Measurements from ENCODE around the gene SORCS2.

SORCS2 gene

DNA sequence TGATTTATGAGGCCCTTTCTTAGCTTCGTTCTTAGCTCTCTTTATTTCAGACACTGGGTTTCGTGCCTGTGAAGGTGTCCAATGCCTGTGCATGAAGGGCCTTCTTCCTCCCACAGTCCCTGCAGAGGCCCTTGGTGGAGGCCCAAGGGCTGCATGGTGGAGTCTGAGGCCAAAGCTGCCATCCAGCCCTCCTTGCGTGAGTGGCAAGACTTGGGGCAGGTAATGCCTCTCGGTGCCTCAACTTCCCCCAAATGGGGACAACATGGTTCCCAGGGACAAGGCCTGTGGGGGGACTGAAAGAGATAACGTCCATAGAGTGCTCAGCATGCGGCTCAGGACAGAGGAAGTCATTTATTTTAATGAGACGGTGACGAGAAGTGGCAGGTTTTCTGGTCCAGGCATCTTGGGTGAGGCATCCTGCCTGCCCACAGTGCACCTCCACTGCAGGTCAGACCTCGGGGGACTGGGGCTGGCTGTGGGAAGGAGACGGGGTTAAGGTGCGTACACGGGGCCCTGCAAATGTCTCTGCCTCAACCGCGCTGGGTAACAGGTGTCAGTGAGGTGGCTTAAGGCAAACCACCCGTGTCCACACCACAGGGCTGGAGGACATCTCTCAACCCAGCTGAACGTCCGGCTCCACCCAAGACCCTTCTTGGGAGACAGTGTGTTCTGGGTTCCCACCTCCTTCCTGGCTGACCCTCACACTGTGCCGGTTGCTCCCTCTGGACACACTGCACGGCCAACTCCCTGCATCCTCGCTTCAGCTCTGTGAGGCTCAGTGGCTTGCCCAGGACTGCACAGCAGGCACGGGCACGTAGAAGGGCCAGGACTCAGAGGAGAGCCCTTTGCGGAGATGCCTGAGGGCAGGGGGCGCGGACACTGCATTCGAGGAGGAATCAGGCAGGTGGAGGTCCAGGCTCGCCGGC, 191.9 kb downstream of the SORCS2 start:
- no peak for DNase-seq

DNA sequence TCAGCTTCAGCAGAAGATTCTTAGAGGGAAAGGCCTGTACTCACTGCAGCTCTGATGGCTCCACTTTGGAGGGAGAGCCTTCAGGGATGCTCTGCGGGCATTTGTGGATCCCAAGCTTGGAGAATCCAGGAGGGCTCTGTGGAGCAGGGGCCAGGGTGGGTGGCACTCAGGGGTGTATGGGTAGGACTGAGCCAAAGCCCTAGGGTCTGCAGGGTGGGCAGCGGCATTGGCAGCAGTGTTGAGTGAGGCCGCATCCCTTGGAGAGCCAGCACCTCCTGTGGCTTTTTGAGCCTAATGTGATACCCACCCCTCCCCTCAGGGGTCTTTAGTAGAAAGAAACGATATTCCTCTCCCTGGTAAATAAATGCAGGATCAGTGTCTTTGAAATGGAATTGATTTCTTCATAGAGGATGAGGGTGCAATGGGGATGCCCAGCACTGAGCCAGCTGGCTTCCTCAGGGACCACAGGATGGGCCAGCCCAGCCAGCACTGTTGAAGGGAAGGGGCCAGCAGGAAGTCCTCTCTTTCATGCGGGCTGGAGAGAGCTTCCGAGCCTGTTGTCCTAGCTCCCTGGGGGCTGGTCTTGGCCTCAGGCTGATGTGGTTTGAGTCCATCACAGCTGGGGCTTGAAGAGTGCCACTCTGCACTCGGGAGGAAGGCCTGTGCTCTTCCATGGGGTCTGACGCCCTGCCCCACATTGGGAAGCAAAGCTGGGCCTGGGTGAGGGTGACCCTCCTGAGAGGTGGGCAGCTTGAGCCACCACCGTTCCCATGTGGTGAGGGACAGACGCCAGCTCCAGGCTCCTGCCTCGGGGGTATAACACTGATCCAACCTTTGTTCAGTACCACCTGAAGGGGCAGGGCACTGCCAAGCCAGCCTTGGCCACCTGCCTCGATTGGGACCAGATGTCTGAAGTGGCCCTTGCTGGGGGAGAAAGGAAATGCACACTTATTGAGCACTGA, 192.9 kb downstream of the SORCS2 start:
- DNase-seq: no peak

- no peak for DNase-seq
Measured at GRCh38 chr4:7387925-7388324, 195.6 kb downstream of the SORCS2 start.

DNA sequence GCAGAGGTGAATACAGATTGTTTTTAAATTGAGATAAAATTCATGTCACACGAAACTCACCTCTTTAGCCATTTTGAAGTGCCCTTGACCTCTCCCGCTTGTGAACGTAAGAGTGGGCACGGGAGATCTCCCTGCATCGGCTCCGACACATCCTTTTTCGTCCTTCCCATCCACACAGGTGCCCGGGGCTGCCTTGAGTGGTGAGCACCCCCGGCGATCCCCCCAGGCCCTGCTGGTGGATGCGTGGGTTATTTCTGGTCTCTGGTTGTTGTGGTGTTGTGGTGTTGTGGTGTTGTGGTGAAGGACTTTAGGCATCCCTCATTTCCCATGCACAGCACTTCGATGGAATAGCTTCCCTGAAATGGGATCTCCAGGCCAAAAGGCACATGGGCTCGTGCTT, 196.3 kb downstream of the SORCS2 start:
- DNase-seq: no peak

DNA sequence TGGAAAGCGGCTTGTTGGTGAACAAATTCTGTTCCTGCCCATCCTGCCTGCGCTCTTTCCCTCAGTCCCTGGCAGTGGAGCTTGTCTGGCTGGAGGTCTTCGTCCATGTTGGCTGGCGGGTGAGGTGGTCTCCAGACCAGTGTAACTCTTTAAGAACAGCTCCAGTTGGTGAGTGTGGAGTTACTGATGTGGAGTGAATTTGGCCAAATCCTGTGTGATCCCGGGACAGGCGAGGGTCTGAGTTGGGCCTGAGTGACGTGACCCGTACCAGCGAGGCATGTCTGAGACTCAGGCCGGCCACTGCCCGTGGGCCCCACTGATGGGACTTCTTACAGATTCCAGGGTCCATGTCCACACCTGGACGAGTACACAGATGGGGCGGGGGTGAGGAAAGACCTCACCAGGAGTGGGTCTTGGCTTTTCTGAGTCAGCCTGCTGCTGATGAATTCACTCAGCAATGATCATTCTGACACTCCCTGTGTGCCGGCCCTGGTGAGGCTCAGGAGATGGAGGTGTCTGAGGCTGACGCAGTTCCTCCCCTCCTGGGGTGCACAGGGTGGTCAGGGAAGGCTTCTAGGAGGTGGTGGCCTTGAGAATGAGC, 196.9 kb downstream of the SORCS2 start:
- DNase-seq: no peak

DNA sequence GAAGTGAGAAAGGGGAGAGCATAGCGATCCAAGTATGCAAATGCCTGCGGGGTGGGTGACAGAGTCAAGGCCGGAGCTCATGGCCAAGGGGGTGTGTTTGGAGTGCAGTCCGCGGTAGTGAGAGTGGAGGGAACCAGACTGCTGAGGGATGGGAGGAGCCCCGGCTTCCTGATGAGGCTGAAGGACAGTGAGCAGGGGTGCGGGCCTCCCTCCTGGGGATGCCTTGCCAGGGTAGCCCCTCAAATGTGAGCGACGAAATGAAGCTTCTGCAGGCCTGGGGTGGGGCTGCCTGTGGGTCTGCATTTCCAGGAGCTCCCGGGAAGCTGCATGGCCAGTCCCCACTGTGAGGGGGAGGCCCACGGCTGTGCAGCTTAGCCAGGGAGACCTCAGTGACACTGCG, 197.4 kb downstream of the SORCS2 start:
- DNase-seq: no peak

DNA sequence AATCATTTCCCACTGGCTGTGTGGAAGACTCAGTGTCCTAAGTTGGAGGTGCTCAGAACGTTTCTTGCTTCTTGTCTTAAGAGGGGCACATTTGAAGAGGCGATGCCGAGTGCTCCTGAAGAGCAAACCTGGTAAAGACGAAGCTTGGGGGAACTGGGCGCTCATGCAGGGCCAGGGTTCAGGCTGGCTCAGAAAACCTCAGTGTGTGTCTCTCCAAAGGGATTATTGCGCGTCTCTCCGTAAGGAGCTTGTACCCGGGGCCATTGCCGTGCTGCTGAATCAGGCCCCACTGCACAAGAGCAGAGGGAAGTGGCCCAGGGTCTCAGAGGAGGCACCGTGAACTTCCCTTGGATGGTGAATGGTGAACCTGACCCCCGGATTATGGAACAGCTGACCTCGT, 198.0 kb downstream of the SORCS2 start:
- no peak for DNase-seq

DNA sequence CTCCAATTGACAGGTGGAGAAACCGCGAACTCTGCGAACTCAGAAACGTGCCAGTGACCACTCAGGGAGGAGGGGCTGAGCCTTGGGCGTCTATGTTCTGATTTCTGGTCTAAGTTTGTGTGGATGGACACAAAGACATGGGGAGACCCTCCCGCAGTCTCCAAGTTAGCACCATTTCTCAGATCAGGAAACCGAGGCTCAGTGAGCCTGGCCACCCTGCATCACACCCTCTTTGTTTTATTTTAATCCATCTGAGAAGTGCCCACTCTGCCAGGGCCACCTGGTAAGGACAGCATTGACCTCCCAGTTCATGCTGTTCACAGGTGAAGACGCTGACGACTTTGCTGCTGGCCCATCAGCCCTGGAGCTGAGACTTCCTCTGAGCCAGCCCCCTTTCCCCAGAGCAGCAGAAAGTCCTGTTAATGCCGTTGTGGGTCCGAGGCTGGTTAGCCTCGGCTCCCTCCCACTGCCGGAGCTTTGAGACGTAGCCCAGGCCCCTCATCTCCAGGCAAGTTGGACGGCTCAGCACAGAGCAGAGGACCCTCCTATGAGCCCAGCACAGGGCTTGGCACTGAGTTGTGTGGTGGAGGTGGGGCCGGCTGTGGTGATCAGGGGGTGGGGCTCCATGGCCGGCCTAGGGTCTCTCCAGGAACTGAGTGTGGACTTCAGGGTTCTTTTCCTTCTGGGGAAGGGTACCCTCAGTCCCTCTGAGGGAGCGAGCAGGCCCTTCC, 198.7 kb downstream of the SORCS2 start:
- DNase-seq: no peak

- DNase-seq: no peak
Measured at GRCh38 chr4:7391637-7392437, 199.5 kb downstream of the SORCS2 start.

GRCh38 chr4:7392438-7393421, 200.4 kb downstream of the SORCS2 start:
- no peak for DNase-seq

GRCh38 chr4:7393601-7394575, 201.6 kb downstream of the SORCS2 start:
- DNase-seq: no peak

GRCh38 chr4:7394681-7395451, 202.5 kb downstream of the SORCS2 start:
- no peak for DNase-seq

DNA sequence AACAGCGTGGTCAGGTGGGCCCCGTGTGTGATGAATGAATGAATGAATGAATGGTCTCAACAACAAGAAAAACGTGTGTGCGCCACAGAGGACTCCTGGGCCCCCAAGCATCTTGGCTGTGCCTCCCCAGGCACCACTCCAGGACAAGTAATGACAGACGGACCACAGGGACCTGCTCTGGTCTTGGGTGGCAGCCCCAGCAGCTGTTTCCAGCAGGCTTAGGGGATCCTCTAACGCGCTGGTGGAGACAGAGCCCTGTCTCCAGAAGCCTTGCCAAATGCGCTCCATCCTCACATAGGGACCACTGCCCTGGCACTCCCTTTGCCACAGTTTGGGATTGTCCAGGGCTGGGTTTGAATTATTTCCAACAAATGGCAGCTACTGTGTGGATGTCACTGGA, 203.3 kb downstream of the SORCS2 start:
- DNase-seq: no peak

DNA sequence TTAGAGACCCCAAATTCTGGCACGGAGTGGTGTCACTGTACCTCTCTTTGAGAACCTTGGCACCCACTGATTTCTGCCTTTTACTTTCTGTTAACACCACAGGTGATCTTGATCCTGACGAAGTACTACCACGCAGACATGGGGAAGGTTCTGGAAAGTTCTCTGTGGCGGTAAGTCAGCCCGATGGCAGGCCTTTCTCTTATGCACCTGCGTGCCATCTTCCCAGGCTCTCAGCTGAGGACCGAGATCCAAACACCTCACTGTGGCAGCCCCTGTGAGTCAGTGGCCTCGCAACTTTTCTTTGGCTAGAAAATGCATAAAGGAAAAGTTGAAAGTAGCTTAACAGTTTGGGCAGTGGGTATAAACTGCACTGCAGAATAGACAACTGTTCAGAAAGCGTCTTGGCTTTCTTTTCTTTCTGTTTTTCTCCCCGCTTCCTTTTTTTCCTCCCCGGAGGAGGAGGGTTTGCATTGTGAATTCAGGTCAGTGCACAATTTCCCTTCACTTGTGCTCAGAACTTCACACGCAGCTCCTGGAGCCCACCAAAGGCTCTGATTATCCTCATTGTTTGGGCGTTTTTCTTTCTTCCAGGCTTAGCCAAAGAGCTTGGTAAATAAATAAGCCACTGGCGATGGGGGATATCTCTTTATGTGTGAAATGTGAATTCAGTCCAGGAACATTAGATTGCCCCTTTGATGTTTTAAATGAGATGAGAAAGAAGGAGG, 204.0 kb downstream of the SORCS2 start:
- no peak for DNase-seq

- DNase-seq: no peak
Measured at GRCh38 chr4:7397206-7398103, 205.1 kb downstream of the SORCS2 start.

- DNase-seq: no peak
Measured at GRCh38 chr4:7398104-7398423, 205.7 kb downstream of the SORCS2 start.
